ENCODE data around the gene PPP2R3C. TPM values are rescaled to one million over a fixed set of nuclear protein-coding genes. Genes with fewer than 3 reads are reported as not detected.
A peak's percentile ranks its signal among the peaks of the same experiment; 100 is the strongest.

Gene PPP2R3C
- total RNA-seq, 1 donor from 2014 or later: 29.0 TPM

- Mint-ChIP-seq H3K36me3 (peaks cover 21% of the 10 kb centered on the region), H3K27ac (peak overlapping the region; percentile 100), H3K4me1 (ENCODE audit: unreplicated experiment) (peaks cover 29% of the 10 kb centered on the region), H3K27me3 (no peaks in the 10 kb centered on the region), H3K9me3 (no peaks in the 10 kb centered on the region), H3K4me3 (peak overlapping the region; percentile 96)
- no peak for DNase-seq (ENCODE audit: extremely low spot score, unreplicated experiment)
- TF ChIP-seq CTCF (conservative IDR thresholded peaks at IDR 0.05): no peak
These were observed 1.6 kb upstream of the PPP2R3C start for GRCh38 chr14:35123388-35123703.

- Mint-ChIP-seq H3K27me3 (no peaks in the 10 kb centered on the region), H3K9me3 (no peaks in the 10 kb centered on the region), H3K4me3 (peak overlapping the region; percentile 96), H3K4me1 (ENCODE audit: unreplicated experiment) (peaks cover 28% of the 10 kb centered on the region), H3K36me3 (peaks cover 20% of the 10 kb centered on the region), H3K27ac (peak overlapping the region; percentile 100)
- DNase-seq (ENCODE audit: extremely low spot score, unreplicated experiment): no peak
- no peak for TF ChIP-seq CTCF (conservative IDR thresholded peaks at IDR 0.05)
These were observed 1.1 kb upstream of the PPP2R3C start for GRCh38 chr14:35122696-35123387.

DNA sequence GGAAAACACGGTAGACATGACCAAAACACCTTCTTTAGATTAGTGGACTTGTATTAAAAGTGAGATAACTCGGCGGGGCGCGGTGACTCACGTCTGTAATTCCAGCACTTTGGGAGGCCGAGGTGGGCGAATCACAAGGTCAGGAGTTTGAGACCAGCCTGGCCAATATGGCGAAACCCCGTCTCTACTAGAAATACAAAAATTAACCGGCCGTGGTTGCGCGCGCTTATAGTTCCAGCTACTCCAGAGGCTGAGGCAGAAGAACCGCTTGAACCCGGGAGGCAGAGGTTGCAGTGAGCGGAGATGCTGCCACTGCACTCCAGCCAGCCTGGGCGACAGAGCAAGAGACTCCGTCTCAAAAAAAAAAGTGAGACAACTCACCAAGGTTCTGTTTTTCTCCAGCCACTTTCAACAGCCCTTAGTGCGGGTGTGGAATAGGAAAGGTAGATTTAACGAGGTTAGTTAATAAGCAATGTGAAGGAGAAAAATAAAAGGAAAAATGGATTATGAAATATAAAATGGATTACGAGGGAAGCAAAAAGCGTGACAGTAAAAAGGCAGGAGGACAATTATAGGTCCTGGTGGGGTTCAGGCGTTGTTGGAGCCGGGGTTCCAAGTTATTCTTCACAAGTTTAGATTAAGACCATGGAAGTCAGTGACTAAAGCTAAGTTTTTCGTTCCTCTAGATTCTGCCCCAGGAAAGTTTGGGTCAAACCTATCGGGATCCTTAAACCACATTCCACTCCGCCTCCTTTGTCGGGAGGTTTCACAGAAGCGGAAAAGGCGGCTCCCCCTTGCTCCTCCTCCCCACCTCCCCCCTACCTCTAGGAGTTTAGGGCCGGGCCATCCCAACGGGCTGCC is 534 bp downstream of the PPP2R3C start:
- peak overlapping the region; percentile 96 for H3K4me3 Mint-ChIP-seq
- H3K9me3 Mint-ChIP-seq: no peaks in the 10 kb centered on the region
- no peak for DNase-seq (ENCODE audit: extremely low spot score, unreplicated experiment)
- H3K36me3 Mint-ChIP-seq: peaks cover 20% of the 10 kb centered on the region
- peaks cover 27% of the 10 kb centered on the region for H3K4me1 Mint-ChIP-seq (ENCODE audit: unreplicated experiment)
- H3K27ac Mint-ChIP-seq: peak overlapping the region; percentile 100
- H3K27me3 Mint-ChIP-seq: no peaks in the 10 kb centered on the region
- no peak for TF ChIP-seq CTCF (conservative IDR thresholded peaks at IDR 0.05)

DNA sequence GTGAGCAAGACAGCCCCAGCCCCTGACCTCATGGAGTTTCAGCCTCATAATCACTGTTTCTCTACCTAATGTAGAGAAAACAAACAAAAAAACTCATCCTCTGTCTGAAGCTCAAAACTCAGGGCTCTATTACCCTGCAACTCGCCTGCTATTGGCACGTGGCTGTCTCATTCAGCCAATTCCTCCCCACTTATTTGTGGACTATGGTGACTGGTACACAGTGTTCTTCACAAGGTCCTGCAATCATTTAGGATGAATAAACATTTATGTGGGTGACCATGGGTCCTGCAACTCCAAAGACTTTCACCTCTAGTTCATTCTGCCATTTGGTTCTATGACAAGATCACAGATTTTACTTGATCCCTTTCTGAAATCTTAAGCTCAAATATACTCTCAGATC is 4.7 kb downstream of the PPP2R3C start:
- Mint-ChIP-seq H3K27me3 (no peaks in the 10 kb centered on the region), H3K9me3 (no peaks in the 10 kb centered on the region), H3K36me3 (peaks cover 35% of the 10 kb centered on the region), H3K4me3 (no peak overlapping the region), H3K4me1 (ENCODE audit: unreplicated experiment) (peaks cover 8% of the 10 kb centered on the region), H3K27ac (no peak overlapping the region)
- no peak for DNase-seq (ENCODE audit: extremely low spot score, unreplicated experiment)
- no peak for TF ChIP-seq CTCF (conservative IDR thresholded peaks at IDR 0.05)

DNA sequence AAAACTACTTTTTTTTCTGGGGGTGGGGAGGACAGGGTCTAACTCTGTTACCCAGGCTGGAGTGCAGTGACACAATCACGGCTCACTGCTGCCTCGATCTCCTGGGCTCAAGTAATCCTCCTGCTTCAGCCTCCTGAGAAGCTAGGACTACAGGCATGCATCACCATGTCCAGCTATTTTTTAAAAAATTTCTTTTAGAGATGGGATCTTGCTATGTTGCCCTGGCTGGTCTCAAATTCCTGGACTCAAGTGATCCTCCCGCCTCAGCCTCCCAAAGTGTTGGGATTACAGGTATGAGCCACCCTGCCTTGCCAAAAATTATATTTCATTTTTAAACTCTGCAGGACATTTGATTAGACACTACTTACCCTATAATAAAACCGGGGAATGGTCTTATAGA is 5.5 kb downstream of the PPP2R3C start:
- TF ChIP-seq CTCF (conservative IDR thresholded peaks at IDR 0.05): no peak
- peaks cover 6% of the 10 kb centered on the region for H3K9me3 Mint-ChIP-seq
- peaks cover 8% of the 10 kb centered on the region for H3K4me1 Mint-ChIP-seq (ENCODE audit: unreplicated experiment)
- H3K4me3 Mint-ChIP-seq: no peak overlapping the region
- DNase-seq (ENCODE audit: extremely low spot score, unreplicated experiment): no peak
- no peaks in the 10 kb centered on the region for H3K27me3 Mint-ChIP-seq
- no peak overlapping the region for H3K27ac Mint-ChIP-seq
- H3K36me3 Mint-ChIP-seq: peaks cover 43% of the 10 kb centered on the region

Data from type B pancreatic cell (in vitro differentiated cells).